Type B pancreatic cell (in vitro differentiated cells): ENCODE results near the gene FOXN3. TPM values are rescaled to one million over a fixed set of nuclear protein-coding genes. Genes with fewer than 3 reads are reported as not detected.

ENCODE experiments used
- DNase-seq: peaks from one replicate; pipeline ENCODE4 v3.0.0; 2021; ENCODE audit warnings: mixed read lengths; ENCODE audit not compliant: unreplicated experiment; ENCODE audit errors: extremely low spot score
- H3K27ac Mint-ChIP-seq: 2 replicates; pipeline ENCODE4 v1.8.0; 2021; ENCODE audit warnings: mild to moderate bottlenecking, mixed read lengths
- H3K27me3 Mint-ChIP-seq: 2 replicates; pipeline ENCODE4 v1.8.0; 2021; ENCODE audit warnings: mixed read lengths
- H3K36me3 Mint-ChIP-seq: 2 replicates; pipeline ENCODE4 v1.8.0; 2021; ENCODE audit warnings: mixed read lengths
- H3K4me1 Mint-ChIP-seq: one replicate; pipeline ENCODE4 v1.8.0; 2021; ENCODE audit warnings: mixed read lengths; ENCODE audit not compliant: unreplicated experiment
- H3K4me3 Mint-ChIP-seq: 2 replicates; pipeline ENCODE4 v1.8.0; 2021; ENCODE audit warnings: mild to moderate bottlenecking, mixed read lengths
- H3K9me3 Mint-ChIP-seq: 2 replicates; pipeline ENCODE4 v1.8.0; 2021; ENCODE audit warnings: mixed read lengths
- CTCF ChIP-seq: fragments of 200-600 bp; sonication (generic); conservative IDR thresholded peaks from 2 replicates; pipeline ENCODE4 v1.5.0; 2021; ENCODE audit warnings: antibody characterized with exemption, mild to moderate bottlenecking
- total RNA-seq: library from RNA; stranded (reverse); gene quantifications from 2 replicates; pipeline ENCODE4 v1.2.1, GENCODE V29; 2021; ENCODE audit warnings: low replicate concordance

Gene FOXN3
- total RNA-seq, 1 donor from 2014 or later, result 73.5 TPM

GRCh38 chr14:89267163-89267562 is 149.9 kb downstream of the FOXN3 start:
- peaks cover 33% of the 10 kb centered on the region for H3K4me1 Mint-ChIP-seq
- H3K27ac Mint-ChIP-seq, result peak overlapping the region; percentile 12
- TF ChIP-seq CTCF, result no peak
- H3K9me3 Mint-ChIP-seq, result no peaks in the 10 kb centered on the region
- no peak for DNase-seq
- no peak overlapping the region for H3K4me3 Mint-ChIP-seq
- no peaks in the 10 kb centered on the region for H3K27me3 Mint-ChIP-seq
- H3K36me3 Mint-ChIP-seq, result peaks cover 12% of the 10 kb centered on the region

GRCh38 chr14:89266754-89267153 is 150.3 kb downstream of the FOXN3 start:
- Mint-ChIP-seq H3K9me3 (no peaks in the 10 kb centered on the region), H3K27me3 (no peaks in the 10 kb centered on the region), H3K4me1 (peaks cover 35% of the 10 kb centered on the region), H3K27ac (peak overlapping the region; percentile 12), H3K4me3 (no peak overlapping the region), H3K36me3 (peaks cover 13% of the 10 kb centered on the region)
- DNase-seq, result no peak
- TF ChIP-seq CTCF, result no peak

GRCh38 chr14:89265234-89265633 is 151.8 kb downstream of the FOXN3 start:
- Mint-ChIP-seq H3K27me3 (no peaks in the 10 kb centered on the region), H3K27ac (no peak overlapping the region), H3K36me3 (peaks cover 9% of the 10 kb centered on the region), H3K4me1 (peaks cover 29% of the 10 kb centered on the region), H3K9me3 (no peaks in the 10 kb centered on the region), H3K4me3 (no peak overlapping the region)
- no peak for DNase-seq
- TF ChIP-seq CTCF, result no peak

GRCh38 chr14:89264196-89264800 is 152.7 kb downstream of the FOXN3 start:
- Mint-ChIP-seq H3K27ac (no peak overlapping the region), H3K4me1 (peaks cover 21% of the 10 kb centered on the region), H3K36me3 (peaks cover 9% of the 10 kb centered on the region), H3K9me3 (no peaks in the 10 kb centered on the region), H3K4me3 (no peak overlapping the region), H3K27me3 (no peaks in the 10 kb centered on the region)
- DNase-seq, result no peak
- TF ChIP-seq CTCF, result no peak

- H3K9me3 Mint-ChIP-seq, result no peaks in the 10 kb centered on the region
- no peak overlapping the region for H3K27ac Mint-ChIP-seq
- DNase-seq, result no peak
- peaks cover 9% of the 10 kb centered on the region for H3K36me3 Mint-ChIP-seq
- H3K4me1 Mint-ChIP-seq, result peaks cover 15% of the 10 kb centered on the region
- H3K4me3 Mint-ChIP-seq, result no peak overlapping the region
- no peaks in the 10 kb centered on the region for H3K27me3 Mint-ChIP-seq
- TF ChIP-seq CTCF, result no peak
Observed at GRCh38 chr14:89262041-89262440, 155.0 kb downstream of the FOXN3 start.

- no peak for TF ChIP-seq CTCF
- Mint-ChIP-seq H3K27me3 (no peaks in the 10 kb centered on the region), H3K4me1 (peaks cover 18% of the 10 kb centered on the region), H3K27ac (no peak overlapping the region), H3K4me3 (no peak overlapping the region), H3K9me3 (no peaks in the 10 kb centered on the region), H3K36me3 (peaks cover 12% of the 10 kb centered on the region)
- DNase-seq, result no peak
Observed at GRCh38 chr14:89260898-89261297, 156.1 kb downstream of the FOXN3 start.
